Measurements from ENCODE around the gene PRSS48.

PRSS48 gene

GRCh38 chr4:151324124-151324751 lies 47.3 kb downstream of the PRSS48 start:
- Histone ChIP-seq H3K9ac (ENCODE audit: low read length) (no peak overlapping the region), H3K4me3 (ENCODE audit: low read length) (no peak overlapping the region), H3K9me3 (ENCODE audit: insufficient read depth, low read length) (no peaks in the 10 kb centered on the region), H3K79me2 (ENCODE audit: low read length) (no peaks in the 10 kb centered on the region), H3K4me1 (ENCODE audit: low read length) (no peaks in the 10 kb centered on the region), H3K4me2 (ENCODE audit: low read length) (no peak overlapping the region), H4K20me1 (ENCODE audit: insufficient read depth, low read length) (no peaks in the 10 kb centered on the region), H3K27me3 (ENCODE audit: low read depth, low read length) (no peaks in the 10 kb centered on the region), H3K27ac (ENCODE audit: low read length) (no peak overlapping the region), H3K36me3 (replicated peaks; ENCODE audit: low read depth, low read length) (no peaks in the 10 kb centered on the region), H2AFZ (ENCODE audit: low read depth, low read length) (no peak overlapping the region)
- TF ChIP-seq EZH2phosphoT487 (IDR thresholded peaks at IDR 0.05; ENCODE audit: low read depth), result no peak
- no peak for TF ChIP-seq CTCF (IDR thresholded peaks at IDR 0.05; ENCODE audit: low read depth, low read length)

- TF ChIP-seq EZH2phosphoT487 (IDR thresholded peaks at IDR 0.05; ENCODE audit: low read depth) (no peak), CTCF (IDR thresholded peaks at IDR 0.05; ENCODE audit: low read depth, low read length) (no peak)
- Histone ChIP-seq H3K4me2 (ENCODE audit: low read length) (no peak overlapping the region), H3K36me3 (replicated peaks; ENCODE audit: low read depth, low read length) (no peaks in the 10 kb centered on the region), H3K9me3 (ENCODE audit: insufficient read depth, low read length) (no peaks in the 10 kb centered on the region), H3K27ac (ENCODE audit: low read length) (no peak overlapping the region), H3K4me3 (ENCODE audit: low read length) (no peak overlapping the region), H3K4me1 (ENCODE audit: low read length) (no peaks in the 10 kb centered on the region), H3K79me2 (ENCODE audit: low read length) (no peaks in the 10 kb centered on the region), H3K9ac (ENCODE audit: low read length) (no peak overlapping the region), H2AFZ (ENCODE audit: low read depth, low read length) (no peak overlapping the region), H4K20me1 (ENCODE audit: insufficient read depth, low read length) (no peaks in the 10 kb centered on the region), H3K27me3 (ENCODE audit: low read depth, low read length) (no peaks in the 10 kb centered on the region)
Measured at GRCh38 chr4:151324752-151325110, 47.8 kb downstream of the PRSS48 start.

GRCh38 chr4:151325111-151325948 lies 48.4 kb downstream of the PRSS48 start, which contains the start of gene SH3D19:
Gene SH3D19, minus strand, starts transcription at chr4:151325605. Its CDS starts 253 bp downstream, at chr4:151325352.
- no peaks in the 10 kb centered on the region for H3K27me3 ChIP-seq (ENCODE audit: low read depth, low read length)
- no peak within 1 kb of the TSS for H3K4me3 ChIP-seq (ENCODE audit: low read length)
- no peak for TF ChIP-seq EZH2phosphoT487 (IDR thresholded peaks at IDR 0.05; ENCODE audit: low read depth)
- no peak within 1 kb of the TSS for H3K9ac ChIP-seq (ENCODE audit: low read length)
- no peak within 1 kb of the TSS for H3K27ac ChIP-seq (ENCODE audit: low read length)
- no peaks in the 10 kb centered on the region for H4K20me1 ChIP-seq (ENCODE audit: insufficient read depth, low read length)
- no peaks in the 10 kb centered on the region for H3K4me1 ChIP-seq (ENCODE audit: low read length)
- no peak within 1 kb of the TSS for H3K4me2 ChIP-seq (ENCODE audit: low read length)
- H2AFZ ChIP-seq (ENCODE audit: low read depth, low read length), result no peak within 1 kb of the TSS
- no peaks in the 10 kb centered on the region for H3K9me3 ChIP-seq (ENCODE audit: insufficient read depth, low read length)
- H3K36me3 ChIP-seq (replicated peaks; ENCODE audit: low read depth, low read length), result no peaks in the 10 kb centered on the region
- H3K79me2 ChIP-seq (ENCODE audit: low read length), result no peaks in the 10 kb centered on the region

- TF ChIP-seq EZH2phosphoT487 (IDR thresholded peaks at IDR 0.05; ENCODE audit: low read depth) (no peak), CTCF (IDR thresholded peaks at IDR 0.05; ENCODE audit: low read depth, low read length) (no peak)
- Histone ChIP-seq H3K4me2 (ENCODE audit: low read length) (no peak overlapping the region), H3K27ac (ENCODE audit: low read length) (no peak overlapping the region), H3K4me3 (ENCODE audit: low read length) (no peak overlapping the region), H3K27me3 (ENCODE audit: low read depth, low read length) (no peaks in the 10 kb centered on the region), H3K9me3 (ENCODE audit: insufficient read depth, low read length) (no peaks in the 10 kb centered on the region), H2AFZ (ENCODE audit: low read depth, low read length) (no peak overlapping the region), H3K9ac (ENCODE audit: low read length) (no peak overlapping the region), H3K79me2 (ENCODE audit: low read length) (no peaks in the 10 kb centered on the region), H3K4me1 (ENCODE audit: low read length) (no peaks in the 10 kb centered on the region), H3K36me3 (replicated peaks; ENCODE audit: low read depth, low read length) (no peaks in the 10 kb centered on the region), H4K20me1 (ENCODE audit: insufficient read depth, low read length) (no peaks in the 10 kb centered on the region)
Measured at GRCh38 chr4:151325949-151326246, 48.9 kb downstream of the PRSS48 start.

Measured in OCI-LY3 (cell line).